HUES48 (cell line): ENCODE data around the gene MISP.

Source experiments
- H3K27ac ChIP-seq: one replicate; pipeline ENCODE4 v1.7.0; 2013; ENCODE audit warnings: low read depth, low read length, inconsistent platforms
- H3K27me3 ChIP-seq: 2 replicates; pipeline ENCODE4 v1.6.1; 2013; ENCODE audit warnings: mild to moderate bottlenecking, low read length; ENCODE audit not compliant: control insufficient read depth, insufficient read depth
- H3K36me3 ChIP-seq: 2 replicates; pipeline ENCODE4 v1.6.1; 2013; ENCODE audit warnings: low read length; ENCODE audit not compliant: control insufficient read depth, insufficient read depth
- H3K4me1 ChIP-seq: 2 replicates; pipeline ENCODE4 v1.6.1; 2013; ENCODE audit warnings: mild to moderate bottlenecking, low read length; ENCODE audit not compliant: control insufficient read depth, insufficient read depth
- H3K4me3 ChIP-seq: 2 replicates; pipeline ENCODE4 v1.5.1; 2013; ENCODE audit warnings: mild to moderate bottlenecking, low read depth, low read length
- H3K9ac ChIP-seq: 2 replicates; pipeline ENCODE4 v1.6.1; 2013; ENCODE audit warnings: mild to moderate bottlenecking, low read depth, low read length, moderate library complexity
- H3K9me3 ChIP-seq: 2 replicates; pipeline ENCODE4 v1.6.1; 2013; ENCODE audit warnings: low read length; ENCODE audit not compliant: control insufficient read depth, insufficient read depth

Gene MISP

DNA sequence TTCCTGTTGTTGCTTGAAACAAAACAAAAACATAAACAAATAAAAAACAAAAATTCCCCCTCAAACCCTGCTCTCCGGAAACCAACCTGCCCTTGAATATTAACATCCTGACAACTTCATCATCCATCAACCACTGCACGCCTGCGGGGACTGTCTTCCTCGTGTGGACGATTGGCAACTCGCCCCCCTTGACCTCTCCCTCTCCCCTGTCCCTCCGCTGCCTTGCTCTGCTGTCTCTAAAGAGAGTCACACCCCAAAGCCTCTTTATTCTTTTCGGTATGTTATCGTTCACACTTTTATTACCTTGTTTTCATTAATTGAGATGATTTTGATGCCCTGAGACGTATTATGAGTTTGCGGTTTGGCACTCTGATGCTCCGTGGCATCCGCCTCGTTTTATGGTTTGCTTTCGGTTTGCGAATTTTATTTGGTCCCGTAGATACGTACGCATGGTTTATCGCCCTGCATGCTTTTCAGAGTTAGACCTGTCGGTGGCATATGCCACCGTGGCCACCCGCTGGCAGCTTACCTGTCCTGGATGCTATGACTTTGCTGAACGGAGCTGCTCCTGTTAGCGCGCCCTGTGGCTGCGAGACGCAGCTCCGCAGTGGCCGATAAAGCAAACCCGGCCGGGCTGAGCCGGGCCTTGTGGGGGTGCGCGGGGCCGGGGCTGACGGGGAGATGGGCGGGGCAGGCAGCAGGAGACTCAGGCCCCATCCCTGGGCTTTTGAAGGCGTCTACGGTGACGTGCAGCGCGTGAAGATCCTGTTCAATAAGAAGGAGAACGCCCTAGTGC lies 56.9 kb downstream of the MISP start:
- H3K36me3 ChIP-seq, result peaks cover 94% of the 10 kb centered on the region
- no peaks in the 10 kb centered on the region for H3K9me3 ChIP-seq
- H3K27me3 ChIP-seq, result no peaks in the 10 kb centered on the region

DNA sequence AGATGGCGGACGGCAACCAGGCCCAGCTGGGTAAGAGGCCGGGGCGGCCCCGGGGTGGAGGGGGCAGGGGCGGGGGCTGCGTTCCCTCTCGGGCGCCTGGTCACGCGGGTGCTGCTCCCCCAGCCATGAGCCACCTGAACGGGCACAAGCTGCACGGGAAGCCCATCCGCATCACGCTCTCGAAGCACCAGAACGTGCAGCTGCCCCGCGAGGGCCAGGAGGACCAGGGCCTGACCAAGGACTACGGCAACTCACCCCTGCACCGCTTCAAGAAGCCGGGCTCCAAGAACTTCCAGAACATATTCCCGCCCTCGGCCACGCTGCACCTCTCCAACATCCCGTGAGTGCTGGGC lies 57.5 kb downstream of the MISP start:
- H3K27ac ChIP-seq, result no peak overlapping the region
- peaks cover 89% of the 10 kb centered on the region for H3K36me3 ChIP-seq
- H3K27me3 ChIP-seq, result no peaks in the 10 kb centered on the region
- H3K9me3 ChIP-seq, result no peaks in the 10 kb centered on the region
- H3K9ac ChIP-seq, result no peak overlapping the region
- no peaks in the 10 kb centered on the region for H3K4me1 ChIP-seq
- no peak overlapping the region for H3K4me3 ChIP-seq

More for the DNA sequence above, 56.9 kb downstream of the MISP start:
- no peak overlapping the region for H3K9ac ChIP-seq
- H3K4me3 ChIP-seq, result no peak overlapping the region
- no peaks in the 10 kb centered on the region for H3K4me1 ChIP-seq
- H3K27ac ChIP-seq, result no peak overlapping the region

DNA sequence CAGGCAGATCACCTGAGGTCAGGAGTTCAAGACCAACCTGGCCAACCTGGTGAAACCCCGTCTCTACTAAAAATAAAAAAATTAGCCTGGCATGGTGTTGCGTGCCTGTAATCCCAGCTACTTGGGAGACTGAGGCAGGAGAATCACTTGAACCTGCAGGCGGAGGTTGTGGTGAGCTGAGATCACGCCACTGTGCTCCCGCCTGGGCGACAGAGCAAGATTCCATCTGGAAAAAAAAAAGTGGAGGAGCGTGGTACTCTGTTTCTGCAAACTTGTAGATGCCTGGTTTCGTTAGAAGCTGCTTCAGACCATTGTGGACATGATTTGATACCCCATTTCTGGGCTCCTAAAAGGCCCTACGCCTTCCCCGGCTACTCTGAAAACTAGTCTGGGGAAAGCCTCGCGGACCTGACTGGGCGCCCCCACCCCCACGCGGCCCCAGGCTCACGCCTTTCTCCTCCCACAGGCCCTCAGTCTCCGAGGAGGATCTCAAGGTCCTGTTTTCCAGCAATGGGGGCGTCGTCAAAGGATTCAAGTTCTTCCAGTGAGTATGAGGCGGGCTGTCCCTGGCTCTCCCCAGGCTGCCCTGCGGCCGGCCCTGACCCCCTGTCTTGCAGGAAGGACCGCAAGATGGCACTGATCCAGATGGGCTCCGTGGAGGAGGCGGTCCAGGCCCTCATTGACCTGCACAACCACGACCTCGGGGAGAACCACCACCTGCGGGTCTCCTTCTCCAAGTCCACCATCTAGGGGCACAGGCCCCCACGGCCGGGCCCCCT lies 59.4 kb downstream of the MISP start:
- Histone ChIP-seq H3K36me3 (peaks cover 81% of the 10 kb centered on the region), H3K27me3 (no peaks in the 10 kb centered on the region), H3K27ac (no peak overlapping the region), H3K9me3 (no peaks in the 10 kb centered on the region), H3K4me1 (no peaks in the 10 kb centered on the region), H3K9ac (no peak overlapping the region), H3K4me3 (no peak overlapping the region)

DNA sequence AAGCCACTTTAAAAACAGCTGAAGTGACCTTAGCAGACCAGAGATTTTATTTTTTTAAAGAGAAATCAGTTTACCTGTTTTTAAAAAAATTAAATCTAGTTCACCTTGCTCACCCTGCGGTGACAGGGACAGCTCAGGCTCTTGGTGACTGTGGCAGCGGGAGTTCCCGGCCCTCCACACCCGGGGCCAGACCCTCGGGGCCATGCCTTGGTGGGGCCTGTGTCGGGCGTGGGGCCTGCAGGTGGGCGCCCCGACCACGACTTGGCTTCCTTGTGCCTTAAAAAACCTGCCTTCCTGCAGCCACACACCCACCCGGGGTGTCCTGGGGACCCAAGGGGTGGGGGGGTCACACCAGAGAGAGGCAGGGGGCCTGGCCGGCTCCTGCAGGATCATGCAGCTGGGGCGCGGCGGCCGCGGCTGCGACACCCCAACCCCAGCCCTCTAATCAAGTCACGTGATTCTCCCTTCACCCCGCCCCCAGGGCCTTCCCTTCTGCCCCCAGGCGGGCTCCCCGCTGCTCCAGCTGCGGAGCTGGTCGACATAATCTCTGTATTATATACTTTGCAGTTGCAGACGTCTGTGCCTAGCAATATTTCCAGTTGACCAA lies 60.1 kb downstream of the MISP start:
- Histone ChIP-seq H3K4me1 (no peaks in the 10 kb centered on the region), H3K27me3 (no peaks in the 10 kb centered on the region), H3K36me3 (peaks cover 79% of the 10 kb centered on the region), H3K27ac (no peak overlapping the region), H3K9ac (no peak overlapping the region), H3K4me3 (no peak overlapping the region), H3K9me3 (no peaks in the 10 kb centered on the region)

DNA sequence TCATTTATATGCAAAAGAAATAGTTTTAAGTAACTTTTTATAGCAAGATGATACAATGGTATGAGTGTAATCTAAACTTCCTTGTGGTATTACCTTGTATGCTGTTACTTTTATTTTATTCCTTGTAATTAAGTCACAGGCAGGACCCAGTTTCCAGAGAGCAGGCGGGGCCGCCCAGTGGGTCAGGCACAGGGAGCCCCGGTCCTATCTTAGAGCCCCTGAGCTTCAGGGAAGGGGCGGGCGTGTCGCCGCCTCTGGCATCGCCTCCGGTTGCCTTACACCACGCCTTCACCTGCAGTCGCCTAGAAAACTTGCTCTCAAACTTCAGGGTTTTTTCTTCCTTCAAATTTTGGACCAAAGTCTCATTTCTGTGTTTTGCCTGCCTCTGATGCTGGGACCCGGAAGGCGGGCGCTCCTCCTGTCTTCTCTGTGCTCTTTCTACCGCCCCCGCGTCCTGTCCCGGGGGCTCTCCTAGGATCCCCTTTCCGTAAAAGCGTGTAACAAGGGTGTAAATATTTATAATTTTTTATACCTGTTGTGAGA lies 60.7 kb downstream of the MISP start:
- Histone ChIP-seq H3K27ac (no peak overlapping the region), H3K36me3 (peaks cover 73% of the 10 kb centered on the region), H3K9ac (no peak overlapping the region), H3K4me3 (no peak overlapping the region), H3K9me3 (no peaks in the 10 kb centered on the region), H3K27me3 (no peaks in the 10 kb centered on the region), H3K4me1 (no peaks in the 10 kb centered on the region)

DNA sequence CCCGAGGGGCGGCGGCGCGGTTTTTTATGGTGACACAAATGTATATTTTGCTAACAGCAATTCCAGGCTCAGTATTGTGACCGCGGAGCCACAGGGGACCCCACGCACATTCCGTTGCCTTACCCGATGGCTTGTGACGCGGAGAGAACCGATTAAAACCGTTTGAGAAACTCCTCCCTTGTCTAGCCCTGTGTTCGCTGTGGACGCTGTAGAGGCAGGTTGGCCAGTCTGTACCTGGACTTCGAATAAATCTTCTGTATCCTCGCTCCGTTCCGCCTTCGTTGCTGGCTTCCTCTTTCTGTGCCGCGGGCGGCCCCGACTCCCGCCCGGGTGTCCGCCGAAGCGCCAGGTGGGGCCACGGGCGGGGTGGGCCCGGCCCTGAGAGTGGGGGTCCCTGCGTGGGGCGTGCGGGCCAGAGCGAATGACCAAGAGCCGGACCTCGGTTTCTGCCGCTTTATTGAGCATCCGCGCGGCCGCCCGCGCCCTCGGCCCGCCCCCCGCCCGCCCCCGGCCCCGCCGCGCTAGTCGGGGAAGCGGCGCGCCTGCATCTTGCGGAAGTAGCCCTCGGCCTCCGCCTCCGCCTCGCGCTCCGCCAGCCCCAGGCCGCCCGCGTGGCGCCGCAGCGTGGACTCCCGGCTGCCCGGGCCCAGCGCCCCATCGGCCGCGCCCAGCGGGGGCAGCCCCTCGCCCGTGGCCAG lies 61.3 kb downstream of the MISP start:
- Histone ChIP-seq H3K4me1 (no peaks in the 10 kb centered on the region), H3K27me3 (no peaks in the 10 kb centered on the region), H3K4me3 (no peak overlapping the region), H3K36me3 (peaks cover 67% of the 10 kb centered on the region), H3K9ac (no peak overlapping the region), H3K9me3 (no peaks in the 10 kb centered on the region), H3K27ac (no peak overlapping the region)

DNA sequence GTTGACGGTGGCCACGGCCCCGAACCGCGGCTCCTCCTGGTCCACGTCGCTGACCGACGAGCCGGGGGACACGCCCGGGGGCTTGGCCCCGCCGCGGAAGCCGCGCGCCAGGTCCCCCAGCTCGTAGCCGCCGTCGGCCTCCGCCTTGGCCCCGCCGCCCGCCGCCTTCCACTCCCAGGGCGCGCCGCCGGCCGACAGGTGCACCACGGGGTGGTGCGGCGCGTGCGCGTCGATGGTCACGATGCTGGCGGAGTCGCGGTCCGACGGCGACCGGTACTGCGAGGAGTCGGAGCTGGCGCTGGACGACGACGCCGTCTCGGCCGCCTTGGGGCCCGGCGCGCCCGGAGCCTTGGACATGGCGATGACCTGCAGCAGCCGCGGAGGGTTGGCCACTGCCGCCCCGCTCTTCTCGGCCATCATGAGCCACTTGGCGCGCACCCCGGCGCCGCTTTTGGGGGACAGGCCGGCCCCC lies 61.9 kb downstream of the MISP start:
- H3K36me3 ChIP-seq, result peaks cover 61% of the 10 kb centered on the region

DNA sequence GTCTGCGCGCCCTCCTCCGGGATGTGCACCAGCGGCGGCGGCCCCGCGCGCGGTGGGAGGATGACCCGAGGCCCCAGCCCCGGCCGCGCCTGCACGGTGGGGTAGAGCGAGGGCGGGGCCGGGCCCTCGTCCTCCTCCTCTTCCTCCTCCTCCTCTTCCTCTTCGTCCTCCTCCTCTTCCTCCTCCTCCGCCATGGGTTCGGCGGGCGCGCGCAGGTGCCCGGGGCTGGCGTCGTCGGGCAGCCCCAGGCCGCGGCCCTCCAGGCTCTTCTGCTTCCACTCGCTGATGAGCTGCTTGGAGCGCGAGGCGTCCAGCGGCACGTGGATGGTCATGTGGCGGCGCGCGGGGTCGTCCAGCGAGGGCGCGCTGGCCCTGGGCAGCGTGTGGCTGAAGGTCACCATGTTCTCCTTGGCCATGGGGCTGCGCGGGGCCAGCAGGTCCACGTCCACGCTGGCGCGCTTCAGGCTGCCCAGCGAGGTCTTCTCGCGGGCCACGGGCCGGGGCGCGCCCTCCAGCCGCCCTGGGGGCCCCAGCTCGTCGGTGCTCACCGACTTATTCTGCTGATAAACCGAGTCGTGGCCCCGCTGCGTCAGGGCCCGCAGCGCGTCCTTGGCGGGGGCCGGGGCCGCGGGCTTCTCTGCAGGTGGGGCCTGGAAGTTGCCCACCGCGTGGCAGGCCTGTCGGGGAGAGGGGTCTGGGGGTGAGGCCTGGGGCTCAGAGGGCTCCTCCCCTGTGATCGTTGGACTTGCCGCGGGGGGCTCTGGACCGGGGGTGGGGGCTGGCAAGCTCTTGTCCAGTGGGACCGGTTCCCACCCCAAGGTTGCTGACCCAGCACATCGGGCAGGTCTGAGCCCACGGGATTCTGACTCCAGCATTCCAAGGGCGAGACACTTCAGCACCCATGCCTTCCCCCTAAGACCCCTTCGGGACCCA lies 62.6 kb downstream of the MISP start:
- no peak overlapping the region for H3K27ac ChIP-seq
- peaks cover 54% of the 10 kb centered on the region for H3K36me3 ChIP-seq
- H3K4me1 ChIP-seq, result no peaks in the 10 kb centered on the region
- H3K27me3 ChIP-seq, result no peaks in the 10 kb centered on the region
- H3K4me3 ChIP-seq, result no peak overlapping the region
- H3K9me3 ChIP-seq, result no peaks in the 10 kb centered on the region
- no peak overlapping the region for H3K9ac ChIP-seq

More for the DNA sequence above, 61.9 kb downstream of the MISP start:
- H3K27me3 ChIP-seq, result no peaks in the 10 kb centered on the region
- no peaks in the 10 kb centered on the region for H3K9me3 ChIP-seq
- no peak overlapping the region for H3K4me3 ChIP-seq
- no peaks in the 10 kb centered on the region for H3K4me1 ChIP-seq
- no peak overlapping the region for H3K9ac ChIP-seq
- no peak overlapping the region for H3K27ac ChIP-seq
